Fibroblast of lung (primary cell): ENCODE measurements around the gene MEIOSIN.

Experiments
- EZH2 ChIP-seq: IDR thresholded peaks from 2 replicates; pipeline ENCODE4 v1.5.1; 2012; ENCODE audit warnings: low read length, control low read depth, mild to moderate bottlenecking; ENCODE audit errors: missing control alignments
- TF ChIP-seq, protein P1 (sequence below), 2 donors: IDR thresholded peaks in 1 of 2; conservative IDR thresholded peaks in 1 of 2; 1 replicate in 1 of 2; 2 replicates in 1 of 2; pipeline ENCODE4 v1.5.1; 2011 to 2012; ENCODE audit warnings: low read length in 2 of 2, control low read depth in 1 of 2, inconsistent platforms in 1 of 2, low read depth in 1 of 2, mild to moderate bottlenecking in 1 of 2

DNA sequence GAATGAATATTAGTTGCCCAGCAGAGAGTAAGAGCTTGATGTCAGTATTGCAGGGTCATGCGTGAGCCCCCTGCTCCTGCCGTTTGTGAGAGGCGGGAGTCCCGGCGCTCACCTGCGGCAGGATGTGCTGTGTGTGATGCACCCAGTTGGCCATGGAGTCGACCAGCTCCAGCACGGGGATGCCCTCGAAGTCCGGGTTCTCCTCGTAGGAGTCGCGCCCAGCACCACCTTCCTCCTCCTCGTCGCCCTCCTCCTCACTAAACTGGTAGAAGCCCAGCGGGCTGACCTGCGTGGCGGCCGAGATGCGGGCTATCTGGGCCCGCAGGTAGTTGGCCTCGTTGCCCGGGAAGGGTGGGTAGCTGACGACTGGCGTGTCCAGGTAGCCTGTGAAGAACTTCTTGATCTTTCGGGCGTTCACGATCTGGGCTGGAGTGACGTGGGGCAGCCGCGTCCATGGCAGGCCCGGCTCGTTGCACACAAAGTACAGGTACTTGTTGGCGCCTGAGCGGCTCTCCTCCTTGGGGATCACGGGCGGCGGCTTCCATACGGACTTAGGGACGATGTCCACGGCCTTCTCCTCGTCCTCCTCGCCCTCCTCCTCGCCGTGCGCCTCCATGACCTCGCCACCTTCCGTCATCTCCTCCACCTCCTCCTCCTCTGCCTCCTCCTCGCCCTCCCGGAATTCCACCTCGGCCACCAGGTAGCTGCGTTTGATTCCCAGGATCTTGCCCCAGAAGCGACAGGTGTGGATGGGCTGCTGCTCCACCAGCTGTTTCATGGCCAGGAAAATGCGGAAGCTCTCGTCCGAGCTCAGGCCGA, 71.1 kb downstream of the MEIOSIN start:
- TF ChIP-seq, protein P1, sequence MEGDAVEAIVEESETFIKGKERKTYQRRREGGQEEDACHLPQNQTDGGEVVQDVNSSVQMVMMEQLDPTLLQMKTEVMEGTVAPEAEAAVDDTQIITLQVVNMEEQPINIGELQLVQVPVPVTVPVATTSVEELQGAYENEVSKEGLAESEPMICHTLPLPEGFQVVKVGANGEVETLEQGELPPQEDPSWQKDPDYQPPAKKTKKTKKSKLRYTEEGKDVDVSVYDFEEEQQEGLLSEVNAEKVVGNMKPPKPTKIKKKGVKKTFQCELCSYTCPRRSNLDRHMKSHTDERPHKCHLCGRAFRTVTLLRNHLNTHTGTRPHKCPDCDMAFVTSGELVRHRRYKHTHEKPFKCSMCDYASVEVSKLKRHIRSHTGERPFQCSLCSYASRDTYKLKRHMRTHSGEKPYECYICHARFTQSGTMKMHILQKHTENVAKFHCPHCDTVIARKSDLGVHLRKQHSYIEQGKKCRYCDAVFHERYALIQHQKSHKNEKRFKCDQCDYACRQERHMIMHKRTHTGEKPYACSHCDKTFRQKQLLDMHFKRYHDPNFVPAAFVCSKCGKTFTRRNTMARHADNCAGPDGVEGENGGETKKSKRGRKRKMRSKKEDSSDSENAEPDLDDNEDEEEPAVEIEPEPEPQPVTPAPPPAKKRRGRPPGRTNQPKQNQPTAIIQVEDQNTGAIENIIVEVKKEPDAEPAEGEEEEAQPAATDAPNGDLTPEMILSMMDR (conservative IDR thresholded peaks at IDR 0.05 in 1 of 2, IDR thresholded peaks at IDR 0.05 in 1 of 2; ENCODE audit: low read depth in 1 of 2, low read length in 2 of 2): no peak
- no peak for TF ChIP-seq EZH2
